Right lobe of liver (tissue), 4 donors: ENCODE measurements around the gene CCDC24.

Experiments used
- POLR2A ChIP-seq: fragments of 450-650 bp; IDR thresholded peaks from one replicate; pipeline ENCODE4 v1.6.1; 2017; ENCODE audit warnings: antibody characterized with exemption, mild to moderate bottlenecking
- TF ChIP-seq, protein P1 (sequence below), 4 donors: fragments of 200-600 bp in 3 of 4; fragments of 450-650 bp in 1 of 4; IDR thresholded peaks; one replicate each; pipeline versions ENCODE4 v1.5.1 to v1.8.0; 2016 to 2022; ENCODE audit warnings: antibody characterized with exemption in 4 of 4, mild to moderate bottlenecking in 2 of 4
- donor health status: DM: no; HTN: no; CAD: no.
- donor health status: DM: no; HTN: no; CAD: no.
- donor health status: DM: no; HTN: yes; CAD: no.

DNA sequence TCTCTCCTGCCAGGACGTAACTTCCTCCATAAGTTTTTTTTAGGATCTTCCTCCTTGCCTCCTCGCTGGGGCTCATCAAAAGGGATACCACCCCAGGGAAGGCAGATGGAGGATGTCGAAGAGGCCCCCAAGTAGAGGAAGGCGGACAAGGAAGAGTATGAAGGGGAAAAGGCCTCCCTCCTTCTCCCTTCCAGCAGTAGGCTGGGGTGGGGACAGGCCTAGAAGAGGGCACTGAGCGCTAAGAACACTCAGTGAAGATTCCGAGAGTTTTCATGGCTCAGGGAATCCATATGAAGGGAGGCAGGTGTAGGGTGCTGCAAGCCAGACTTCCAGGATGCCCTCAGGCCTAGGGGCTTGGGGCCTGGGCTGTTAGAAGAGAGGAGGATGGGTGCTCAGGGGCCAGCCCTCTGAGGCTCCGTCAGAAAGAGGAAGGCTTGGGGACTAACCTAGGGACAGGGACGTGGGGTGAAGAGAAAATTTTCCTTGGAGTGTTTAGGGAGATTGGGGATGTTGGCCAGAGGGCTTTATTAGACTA, 41.7 kb downstream of the CCDC24 start:
- TF ChIP-seq, protein P1, sequence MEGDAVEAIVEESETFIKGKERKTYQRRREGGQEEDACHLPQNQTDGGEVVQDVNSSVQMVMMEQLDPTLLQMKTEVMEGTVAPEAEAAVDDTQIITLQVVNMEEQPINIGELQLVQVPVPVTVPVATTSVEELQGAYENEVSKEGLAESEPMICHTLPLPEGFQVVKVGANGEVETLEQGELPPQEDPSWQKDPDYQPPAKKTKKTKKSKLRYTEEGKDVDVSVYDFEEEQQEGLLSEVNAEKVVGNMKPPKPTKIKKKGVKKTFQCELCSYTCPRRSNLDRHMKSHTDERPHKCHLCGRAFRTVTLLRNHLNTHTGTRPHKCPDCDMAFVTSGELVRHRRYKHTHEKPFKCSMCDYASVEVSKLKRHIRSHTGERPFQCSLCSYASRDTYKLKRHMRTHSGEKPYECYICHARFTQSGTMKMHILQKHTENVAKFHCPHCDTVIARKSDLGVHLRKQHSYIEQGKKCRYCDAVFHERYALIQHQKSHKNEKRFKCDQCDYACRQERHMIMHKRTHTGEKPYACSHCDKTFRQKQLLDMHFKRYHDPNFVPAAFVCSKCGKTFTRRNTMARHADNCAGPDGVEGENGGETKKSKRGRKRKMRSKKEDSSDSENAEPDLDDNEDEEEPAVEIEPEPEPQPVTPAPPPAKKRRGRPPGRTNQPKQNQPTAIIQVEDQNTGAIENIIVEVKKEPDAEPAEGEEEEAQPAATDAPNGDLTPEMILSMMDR (IDR thresholded peaks at IDR 0.05): no peak
- no peak for TF ChIP-seq POLR2A
